HPDE6-E6E7 (cell line): ENCODE results near the gene VWDE.

ENCODE experiments used
- DNase-seq: peaks from one replicate; pipeline ENCODE4 v3.0.0; 2011; ENCODE audit warnings: missing footprints; ENCODE audit errors: extremely low spot score

The VWDE gene

DNA sequence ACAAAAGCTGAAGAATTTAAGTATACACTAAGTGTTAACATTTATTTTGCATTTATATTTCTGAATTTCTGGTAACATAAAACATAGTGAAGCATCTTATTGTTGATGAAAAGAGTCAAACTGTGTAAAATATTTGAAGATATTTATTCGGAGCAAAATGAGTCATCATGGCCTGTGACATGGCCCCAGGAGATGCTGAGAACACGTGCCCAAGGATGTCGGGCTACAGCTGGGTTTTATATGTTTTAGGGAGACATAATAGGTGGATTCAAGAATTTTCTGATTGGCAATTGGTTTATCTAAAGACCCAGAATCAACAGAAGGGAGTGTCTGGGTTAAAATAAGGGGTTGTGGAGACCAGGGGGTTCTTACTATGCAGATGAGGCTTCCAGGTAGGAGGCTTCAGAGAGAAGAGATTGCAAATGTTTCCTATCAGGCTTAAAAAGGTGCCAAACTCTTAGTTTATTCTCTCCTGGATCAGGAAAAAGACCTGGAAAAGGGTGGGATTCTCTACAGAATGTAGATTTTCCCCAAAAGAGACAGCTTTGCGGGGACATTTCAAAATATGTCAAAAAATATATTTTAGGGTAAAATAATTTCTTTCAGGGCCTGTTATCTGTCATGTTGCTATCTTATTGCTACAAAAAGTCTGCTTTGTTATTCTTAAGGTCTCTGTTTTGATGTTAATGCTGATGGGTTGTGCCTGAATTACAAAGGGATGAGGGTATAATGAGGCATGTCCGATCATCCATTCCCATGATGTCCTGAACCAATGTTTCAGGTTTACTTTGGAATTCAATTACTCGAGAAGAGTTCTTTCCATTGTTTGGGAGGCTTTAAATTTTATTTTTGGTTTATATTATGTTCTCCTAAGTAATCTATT is 74.5 kb downstream of the VWDE start:
- no peak for DNase-seq

GRCh38 chr7:12327922-12328321 is 75.7 kb downstream of the VWDE start:
- DNase-seq = no peak

GRCh38 chr7:12325646-12326045 is 78.0 kb downstream of the VWDE start:
- no peak for DNase-seq

- no peak for DNase-seq
Observed at GRCh38 chr7:12323415-12323814, 80.2 kb downstream of the VWDE start.

DNA sequence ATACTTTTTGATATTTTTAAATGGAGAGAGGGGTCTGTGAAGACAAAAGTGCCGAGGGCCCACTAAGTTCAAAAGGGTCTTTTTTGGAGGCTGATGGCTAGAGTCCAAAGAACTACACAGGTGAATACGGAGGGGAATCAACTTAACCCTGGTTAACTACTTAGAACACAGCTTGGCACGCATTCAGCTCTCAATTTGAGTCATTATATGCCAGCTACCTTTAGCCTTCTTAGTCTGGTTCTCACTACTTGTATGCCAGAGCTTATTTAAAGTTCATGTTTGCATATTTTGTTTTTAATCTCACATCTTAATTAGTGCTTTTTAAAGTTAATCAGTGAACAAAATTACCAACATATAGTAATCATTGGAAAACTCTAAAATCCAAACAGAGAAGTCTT is 80.8 kb downstream of the VWDE start:
- DNase-seq = no peak

- DNase-seq = no peak
Observed at GRCh38 chr7:12322284-12322902, 81.3 kb downstream of the VWDE start.

DNA sequence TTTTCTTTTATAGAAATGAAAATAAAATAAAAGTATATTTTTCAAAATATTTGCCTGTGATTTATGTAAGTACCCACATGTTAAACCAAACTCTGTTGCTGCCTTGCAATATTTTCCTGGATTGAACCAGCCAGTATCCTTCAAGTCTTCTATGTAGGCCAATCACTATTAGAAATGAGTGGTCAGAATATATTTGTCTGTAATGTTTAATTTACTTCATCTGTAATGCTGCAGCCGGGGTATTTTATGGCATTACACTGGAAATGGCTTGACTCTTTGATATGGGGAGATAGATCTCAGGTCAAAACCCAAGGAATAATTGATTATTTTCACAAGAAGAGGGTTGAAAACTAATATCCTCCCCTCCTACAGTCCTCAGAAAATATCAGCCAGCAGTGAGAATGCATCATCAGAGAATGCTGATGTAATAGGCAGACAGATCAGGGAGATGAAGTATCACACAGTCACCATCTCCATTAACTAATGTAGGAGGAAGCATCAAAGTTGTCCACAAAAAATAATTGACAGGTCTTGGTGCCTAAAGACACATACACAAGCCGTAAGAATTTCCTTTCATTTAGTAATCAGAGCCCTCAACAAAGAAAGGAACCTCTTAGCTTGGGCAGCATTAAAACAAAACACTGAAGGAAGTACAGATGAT is 82.5 kb downstream of the VWDE start:
- DNase-seq = no peak

GRCh38 chr7:12320241-12320986 is 83.3 kb downstream of the VWDE start:
- no peak for DNase-seq

GRCh38 chr7:12317675-12318074 is 86.0 kb downstream of the VWDE start:
- DNase-seq = no peak

- no peak for DNase-seq
Observed at GRCh38 chr7:12316925-12317324, 86.7 kb downstream of the VWDE start.

DNA sequence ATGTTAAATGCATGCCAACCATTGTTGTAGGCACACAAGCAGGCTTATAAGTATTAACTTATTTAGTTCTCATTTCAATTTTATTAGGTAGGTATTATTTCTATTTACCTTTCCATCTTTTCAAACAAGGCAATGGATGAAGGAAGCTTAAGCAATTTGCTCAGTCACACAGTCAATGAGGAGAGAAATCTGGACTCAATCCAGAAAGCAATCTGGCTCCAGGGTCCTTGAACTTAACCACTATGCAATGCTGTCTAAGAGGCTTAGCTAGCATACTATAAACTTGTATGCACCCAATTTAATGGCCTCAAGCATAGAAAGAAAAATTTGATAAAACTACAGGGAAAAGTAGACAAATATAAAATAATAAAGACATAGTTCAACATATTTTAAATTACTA is 88.6 kb downstream of the VWDE start:
- DNase-seq = no peak

GRCh38 chr7:12314199-12314598 is 89.5 kb downstream of the VWDE start:
- no peak for DNase-seq

- no peak for DNase-seq
Observed at GRCh38 chr7:12305502-12305901, 98.2 kb downstream of the VWDE start.

GRCh38 chr7:12303495-12303894 is 100.2 kb downstream of the VWDE start:
- DNase-seq = no peak

- peak; percentile 55 for DNase-seq
Observed at GRCh38 chr7:12303062-12303461, 100.6 kb downstream of the VWDE start.

GRCh38 chr7:12300415-12300814 is 103.2 kb downstream of the VWDE start:
- no peak for DNase-seq

- no peak for DNase-seq
Observed at GRCh38 chr7:12299367-12299766, 104.3 kb downstream of the VWDE start.

GRCh38 chr7:12297283-12298108 is 106.2 kb downstream of the VWDE start:
- DNase-seq = peak; percentile 32

DNA sequence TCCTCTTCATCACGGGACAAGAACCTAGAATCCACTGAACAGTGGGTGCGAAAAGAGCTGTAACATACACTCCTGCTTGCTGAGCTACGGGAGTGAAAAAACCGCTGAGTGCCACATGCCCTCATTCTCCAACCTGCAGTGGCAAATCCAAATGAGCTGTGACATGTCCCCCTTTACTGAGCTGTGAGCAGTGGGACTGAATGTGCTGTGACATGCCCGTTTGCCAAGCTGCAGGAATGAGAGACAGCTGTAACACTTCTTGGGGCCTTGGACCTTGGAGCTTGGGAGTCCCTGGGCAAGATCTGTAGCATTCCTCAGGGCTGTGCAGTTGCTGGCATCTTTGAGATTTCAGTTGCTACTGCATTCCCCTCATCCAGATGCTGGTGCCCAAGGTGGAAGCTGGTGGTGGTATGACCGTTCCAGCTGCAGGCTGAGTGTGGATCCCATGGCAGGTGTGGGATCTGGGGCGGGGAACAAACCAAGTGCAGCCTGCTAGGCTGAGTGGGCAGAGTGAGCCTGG is 107.6 kb downstream of the VWDE start:
- DNase-seq = no peak

DNA sequence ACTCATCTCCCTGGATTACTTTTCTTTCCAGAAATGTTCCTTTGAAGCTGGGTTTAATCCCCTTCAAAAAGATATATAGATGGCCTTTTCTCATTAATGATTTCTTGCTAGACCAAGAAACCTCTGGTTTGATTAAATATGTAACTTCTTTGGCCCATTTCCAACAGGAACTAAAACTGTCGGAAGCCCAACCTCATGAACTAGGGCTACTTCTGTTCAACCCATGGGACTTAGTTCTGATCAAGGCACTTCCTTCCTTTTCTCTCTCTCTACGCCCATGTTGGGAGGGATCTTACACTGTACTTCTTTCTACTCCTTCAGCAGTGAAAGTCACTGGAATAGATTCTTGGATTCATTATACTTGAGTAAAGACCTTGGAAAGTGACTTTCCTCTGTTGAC is 109.0 kb downstream of the VWDE start:
- no peak for DNase-seq

GRCh38 chr7:12291870-12292269 is 111.8 kb downstream of the VWDE start:
- no peak for DNase-seq
